ENCODE measurements around the gene DPEP3. TPM values are rescaled to one million over a fixed set of nuclear protein-coding genes. Genes with fewer than 3 reads are reported as not detected.
"Not testable (repeated sequence)": the region's sequence is repeated elsewhere in the genome, so short reads cannot be mapped to it uniquely, and the experiment has no call there.

DPEP3 gene
- total RNA-seq, 1 donor from 2014 or later, result not detected

GRCh38 chr16:68005786-68006286 is 25.5 kb upstream of the DPEP3 start:
- Mint-ChIP-seq H3K36me3 (ENCODE audit: low read depth) (no peaks in the 10 kb centered on the region), H3K4me3 (ENCODE audit: unreplicated experiment) (no peak overlapping the region), H3K27ac (ENCODE audit: unreplicated experiment) (no peak overlapping the region), H3K4me1 (ENCODE audit: low read depth) (no peaks in the 10 kb centered on the region), H3K9me3 (ENCODE audit: low read depth) (no peaks in the 10 kb centered on the region), H3K27me3 (ENCODE audit: low read depth) (peaks cover 3% of the 10 kb centered on the region)
- DNase-seq (ENCODE audit: low spot score), result no peak
- TF ChIP-seq CTCF (IDR thresholded peaks at IDR 0.05), result no peak

- Mint-ChIP-seq H3K9me3 (ENCODE audit: low read depth) (no peaks in the 10 kb centered on the region), H3K27me3 (ENCODE audit: low read depth) (peaks cover 4% of the 10 kb centered on the region), H3K4me1 (ENCODE audit: low read depth) (no peaks in the 10 kb centered on the region), H3K27ac (ENCODE audit: unreplicated experiment) (no peak overlapping the region), H3K36me3 (ENCODE audit: low read depth) (no peaks in the 10 kb centered on the region), H3K4me3 (ENCODE audit: unreplicated experiment) (no peak overlapping the region)
- no peak for DNase-seq (ENCODE audit: low spot score)
- no peak for TF ChIP-seq CTCF (IDR thresholded peaks at IDR 0.05)
Observed at GRCh38 chr16:68005211-68005610, 24.9 kb upstream of the DPEP3 start.

GRCh38 chr16:68003031-68003430 is 22.7 kb upstream of the DPEP3 start:
- H3K4me1 Mint-ChIP-seq (ENCODE audit: low read depth), result no peaks in the 10 kb centered on the region
- no peak overlapping the region for H3K27ac Mint-ChIP-seq (ENCODE audit: unreplicated experiment)
- no peak for TF ChIP-seq CTCF (IDR thresholded peaks at IDR 0.05)
- H3K4me3 Mint-ChIP-seq (ENCODE audit: unreplicated experiment), result no peak overlapping the region
- H3K9me3 Mint-ChIP-seq (ENCODE audit: low read depth), result no peaks in the 10 kb centered on the region
- H3K36me3 Mint-ChIP-seq (ENCODE audit: low read depth), result no peaks in the 10 kb centered on the region
- DNase-seq (ENCODE audit: low spot score), result no peak
- peaks cover 1% of the 10 kb centered on the region for H3K27me3 Mint-ChIP-seq (ENCODE audit: low read depth)

- no peaks in the 10 kb centered on the region for H3K36me3 Mint-ChIP-seq (ENCODE audit: low read depth)
- H3K27me3 Mint-ChIP-seq (ENCODE audit: low read depth), result peaks cover 1% of the 10 kb centered on the region
- DNase-seq (ENCODE audit: low spot score), result no peak
- TF ChIP-seq CTCF (IDR thresholded peaks at IDR 0.05), result no peak
- no peak overlapping the region for H3K4me3 Mint-ChIP-seq (ENCODE audit: unreplicated experiment)
- no peak overlapping the region for H3K27ac Mint-ChIP-seq (ENCODE audit: unreplicated experiment)
- H3K9me3 Mint-ChIP-seq (ENCODE audit: low read depth), result no peaks in the 10 kb centered on the region
- H3K4me1 Mint-ChIP-seq (ENCODE audit: low read depth), result no peaks in the 10 kb centered on the region
Observed at GRCh38 chr16:68000450-68000849, 20.2 kb upstream of the DPEP3 start.

GRCh38 chr16:67999985-68000384 is 19.7 kb upstream of the DPEP3 start:
- no peak overlapping the region for H3K27ac Mint-ChIP-seq (ENCODE audit: unreplicated experiment)
- no peak for TF ChIP-seq CTCF (IDR thresholded peaks at IDR 0.05)
- DNase-seq (ENCODE audit: low spot score), result no peak
- no peak overlapping the region for H3K4me3 Mint-ChIP-seq (ENCODE audit: unreplicated experiment)
- H3K27me3 Mint-ChIP-seq (ENCODE audit: low read depth), result peaks cover 1% of the 10 kb centered on the region
- H3K4me1 Mint-ChIP-seq (ENCODE audit: low read depth), result no peaks in the 10 kb centered on the region
- H3K9me3 Mint-ChIP-seq (ENCODE audit: low read depth), result no peaks in the 10 kb centered on the region
- no peaks in the 10 kb centered on the region for H3K36me3 Mint-ChIP-seq (ENCODE audit: low read depth)

- H3K36me3 Mint-ChIP-seq (ENCODE audit: low read depth); H3K27ac Mint-ChIP-seq (ENCODE audit: unreplicated experiment); H3K4me1 Mint-ChIP-seq (ENCODE audit: low read depth); H3K27me3 Mint-ChIP-seq (ENCODE audit: low read depth); DNase-seq (ENCODE audit: low spot score); H3K9me3 Mint-ChIP-seq (ENCODE audit: low read depth); H3K4me3 Mint-ChIP-seq (ENCODE audit: unreplicated experiment): not testable (repeated sequence)
Observed at GRCh38 chr16:67998779-67999688, 18.7 kb upstream of the DPEP3 start, which contains the start of gene DPEP2. TSS of gene DPEP2 (minus strand) at chr16:67999484. CDS start at chr16:67993212, 6,272 bp downstream.

GRCh38 chr16:67998231-67998778 is 18.0 kb upstream of the DPEP3 start:
- H3K4me3 Mint-ChIP-seq (ENCODE audit: unreplicated experiment); H3K36me3 Mint-ChIP-seq (ENCODE audit: low read depth); H3K27me3 Mint-ChIP-seq (ENCODE audit: low read depth); H3K4me1 Mint-ChIP-seq (ENCODE audit: low read depth); H3K27ac Mint-ChIP-seq (ENCODE audit: unreplicated experiment); H3K9me3 Mint-ChIP-seq (ENCODE audit: low read depth); DNase-seq (ENCODE audit: low spot score): not testable (repeated sequence)

All from chondrocyte (in vitro differentiated cells).